Uterus (tissue), 2 donors: ENCODE results near the gene RABGAP1.

ENCODE experiments used
- CTCF ChIP-seq, 4 experiments: fragments of 200-600 bp in 2 of 4; fragments of 450-650 bp in 2 of 4; sonication (generic) in 2 of 4; IDR thresholded peaks; one replicate each; pipeline ENCODE4 v1.5.1; 2016 to 2019; ENCODE audit warnings: antibody characterized with exemption in 4 of 4, mild to moderate bottlenecking in 2 of 4, moderate library complexity in 1 of 4
- POLR2A ChIP-seq, 2 donors: fragments of 450-650 bp; IDR thresholded peaks; one replicate each; pipeline ENCODE4 v1.6.1; 2016; ENCODE audit warnings: antibody characterized with exemption in 2 of 2, mild to moderate bottlenecking in 1 of 2, moderate library complexity in 1 of 2

GRCh38 chr9:122904466-122904822, 36.4 kb upstream of the RABGAP1 start:
- TF ChIP-seq CTCF (IDR thresholded peaks at IDR 0.05), result no peak
- no peak for TF ChIP-seq POLR2A (IDR thresholded peaks at IDR 0.05)
